Testis (tissue), 2 donors: ENCODE measurements around the gene FOXO1.

Source experiments
- POLR2A ChIP-seq: fragments of 450-650 bp; IDR thresholded peaks from one replicate; pipeline ENCODE4 v1.6.1; 2017; ENCODE audit warnings: antibody characterized with exemption, mild to moderate bottlenecking, moderate library complexity
- TF ChIP-seq, protein P1 (sequence below), 3 experiments: fragments of 450-650 bp in 2 of 3; fragments of 200-600 bp in 1 of 3; sonication (generic) in 1 of 3; IDR thresholded peaks; one replicate each; pipeline ENCODE4 v1.5.1; 2016 to 2019; ENCODE audit warnings: antibody characterized with exemption in 3 of 3, mild to moderate bottlenecking in 2 of 3, moderate library complexity in 1 of 3

DNA sequence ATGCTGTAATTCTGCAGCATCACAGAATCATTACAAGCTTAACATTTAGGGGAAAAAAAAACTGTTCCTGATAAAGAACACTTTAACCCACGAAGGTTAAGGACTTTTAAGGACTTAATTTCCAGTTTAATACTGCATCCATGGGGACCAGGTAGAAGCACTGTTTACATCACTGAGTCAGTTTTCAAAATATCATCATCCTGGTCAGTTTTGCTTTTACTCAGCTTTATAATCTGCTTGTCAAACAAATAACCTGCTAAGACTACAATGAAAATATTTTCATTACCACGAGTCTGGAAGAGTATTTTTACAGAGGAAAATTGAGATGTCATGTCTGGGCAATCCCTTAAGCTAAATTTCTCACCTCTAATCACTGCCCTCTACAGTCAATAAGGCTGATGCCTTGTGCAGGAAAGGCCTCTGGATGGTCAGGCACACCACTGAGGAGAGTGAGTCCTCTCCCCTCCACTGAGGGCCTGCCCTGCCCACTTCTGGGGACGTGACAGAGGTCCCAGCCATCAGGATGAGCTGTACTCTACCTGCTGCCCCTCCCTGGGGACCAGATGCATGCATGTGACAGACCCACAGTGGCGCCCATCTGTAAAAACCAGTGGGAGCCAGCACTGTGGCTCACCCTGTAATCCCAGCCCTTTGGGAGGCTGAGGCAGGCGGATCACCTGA, 31.0 kb downstream of the FOXO1 start:
- TF ChIP-seq POLR2A, result no peak
- TF ChIP-seq, protein P1, sequence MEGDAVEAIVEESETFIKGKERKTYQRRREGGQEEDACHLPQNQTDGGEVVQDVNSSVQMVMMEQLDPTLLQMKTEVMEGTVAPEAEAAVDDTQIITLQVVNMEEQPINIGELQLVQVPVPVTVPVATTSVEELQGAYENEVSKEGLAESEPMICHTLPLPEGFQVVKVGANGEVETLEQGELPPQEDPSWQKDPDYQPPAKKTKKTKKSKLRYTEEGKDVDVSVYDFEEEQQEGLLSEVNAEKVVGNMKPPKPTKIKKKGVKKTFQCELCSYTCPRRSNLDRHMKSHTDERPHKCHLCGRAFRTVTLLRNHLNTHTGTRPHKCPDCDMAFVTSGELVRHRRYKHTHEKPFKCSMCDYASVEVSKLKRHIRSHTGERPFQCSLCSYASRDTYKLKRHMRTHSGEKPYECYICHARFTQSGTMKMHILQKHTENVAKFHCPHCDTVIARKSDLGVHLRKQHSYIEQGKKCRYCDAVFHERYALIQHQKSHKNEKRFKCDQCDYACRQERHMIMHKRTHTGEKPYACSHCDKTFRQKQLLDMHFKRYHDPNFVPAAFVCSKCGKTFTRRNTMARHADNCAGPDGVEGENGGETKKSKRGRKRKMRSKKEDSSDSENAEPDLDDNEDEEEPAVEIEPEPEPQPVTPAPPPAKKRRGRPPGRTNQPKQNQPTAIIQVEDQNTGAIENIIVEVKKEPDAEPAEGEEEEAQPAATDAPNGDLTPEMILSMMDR (IDR thresholded peaks at IDR 0.05), result no peak
